Tibial artery (tissue), 4 donors: ENCODE results near the gene ICE2.

ENCODE experiments used
- DNase-seq, 2 donors: peaks; one replicate each; pipeline ENCODE4 v3.0.0-alpha.2; 2019
- H3K27ac ChIP-seq, 2 donors: fragments of 200-600 bp; sonication (generic) in 1 of 2; 1 replicate in 1 of 2; 2 replicates in 1 of 2; pipeline ENCODE4 v1.5.1; 2018 to 2019; ENCODE audit warnings: mild to moderate bottlenecking in 1 of 2
- H3K27me3 ChIP-seq, 2 donors: fragments of 200-600 bp; sonication (generic) in 1 of 2; one replicate each; pipeline versions ENCODE4 v1.5.1 to v1.6.0; 2016 to 2019
- H3K36me3 ChIP-seq, 3 donors: fragments of 200-600 bp; sonication (generic) in 2 of 3; one replicate each; pipeline ENCODE4 v1.5.1; 2016 to 2019; ENCODE audit warnings: mild to moderate bottlenecking in 2 of 3
- H3K4me1 ChIP-seq, 4 donors: fragments of 200-600 bp; sonication (generic) in 2 of 4; 1 replicate in 3 of 4; 2 replicates in 1 of 4; pipeline ENCODE4 v1.5.1; 2016 to 2019
- H3K4me3 ChIP-seq, 2 donors: fragments of 200-600 bp; sonication (generic) in 1 of 2; 1 replicate in 1 of 2; 2 replicates in 1 of 2; pipeline ENCODE4 v1.5.1; 2018 to 2019; ENCODE audit warnings: mild to moderate bottlenecking in 2 of 2
- H3K9me3 ChIP-seq, 3 donors: fragments of 200-600 bp; sonication (generic) in 1 of 3; one replicate each; pipeline ENCODE4 v1.5.1; 2016 to 2019
- CTCF ChIP-seq, 2 experiments: fragments of 200-600 bp in 1 of 2; fragments of 450-650 bp in 1 of 2; IDR thresholded peaks; one replicate each; pipeline ENCODE4 v1.5.1; 2017 to 2019; ENCODE audit warnings: antibody characterized with exemption in 2 of 2, mild to moderate bottlenecking in 1 of 2, moderate library complexity in 1 of 2
- intact Hi-C: fragments of 100-400 bp; cut with DNase I; formaldehyde crosslinking; loops from one replicate; pipeline ENCODE4 v1.15.0; 2023; ENCODE audit warnings: low total_unique reads

ICE2 gene

GRCh38 chr15:60395276-60396011 lies 83.5 kb downstream of the ICE2 start:
- H3K4me1 ChIP-seq = peaks cover 6 to 77% (median 65%) of the 10 kb centered on the region in 4 donors
- H3K9me3 ChIP-seq = no peaks in the 10 kb centered on the region
- intact Hi-C loops = loop anchor here (5.0 kb wide), 1 partner anchor 33 kb away; no protein-coding TSS in a partner anchor
- H3K27me3 ChIP-seq = no peaks in the 10 kb centered on the region
- H3K4me3 ChIP-seq = peak overlapping the region; percentile 96 to 97
- peaks cover 0 to 6% (median 0%) of the 10 kb centered on the region in 3 donors for H3K36me3 ChIP-seq
- DNase-seq = no peak
- no peak for TF ChIP-seq CTCF (IDR thresholded peaks at IDR 0.05)
- peak overlapping the region; percentile 96 to 99 for H3K27ac ChIP-seq

- H3K27me3 ChIP-seq = no peaks in the 10 kb centered on the region
- peak overlapping the region; percentile 4 to 96 for H3K4me3 ChIP-seq
- no peaks in the 10 kb centered on the region for H3K9me3 ChIP-seq
- peaks cover 6 to 83% (median 72%) of the 10 kb centered on the region in 4 donors for H3K4me1 ChIP-seq
- H3K27ac ChIP-seq = peak overlapping the region; percentile 96 to 99
- DNase-seq = no peak
- H3K36me3 ChIP-seq = peaks cover 0 to 6% (median 0%) of the 10 kb centered on the region in 3 donors
- intact Hi-C loops = loop anchor here (5.0 kb wide), 1 partner anchor 32 kb away; no protein-coding TSS in a partner anchor
- TF ChIP-seq CTCF (IDR thresholded peaks at IDR 0.05) = no peak
Measured at GRCh38 chr15:60394689-60395097, 84.2 kb downstream of the ICE2 start.

- Histone ChIP-seq H3K4me3 (peak overlapping the region in 1 of 2 donors; percentile 24), H3K27ac (peak overlapping the region; percentile 96 to 99), H3K27me3 (no peaks in the 10 kb centered on the region), H3K36me3 (peaks cover 0 to 6% (median 0%) of the 10 kb centered on the region in 3 donors), H3K9me3 (no peaks in the 10 kb centered on the region), H3K4me1 (peaks cover 6 to 88% (median 81%) of the 10 kb centered on the region in 4 donors)
- TF ChIP-seq CTCF (IDR thresholded peaks at IDR 0.05) = no peak
- DNase-seq = peak; percentile 84 to 87
- intact Hi-C loops = no loop called here
Measured at GRCh38 chr15:60392986-60393790, 85.8 kb downstream of the ICE2 start.

- Histone ChIP-seq H3K9me3 (no peaks in the 10 kb centered on the region), H3K36me3 (peaks cover 0 to 6% (median 0%) of the 10 kb centered on the region in 3 donors), H3K27ac (peak overlapping the region; percentile 96 to 99), H3K4me3 (peak overlapping the region in 1 of 2 donors; percentile 24), H3K4me1 (peaks cover 6 to 93% (median 83%) of the 10 kb centered on the region in 4 donors), H3K27me3 (no peaks in the 10 kb centered on the region)
- intact Hi-C loops = no loop called here
- DNase-seq = no peak
- no peak for TF ChIP-seq CTCF (IDR thresholded peaks at IDR 0.05)
Measured at GRCh38 chr15:60392601-60392985, 86.3 kb downstream of the ICE2 start.

- DNase-seq = no peak
- no peak for TF ChIP-seq CTCF (IDR thresholded peaks at IDR 0.05)
- Histone ChIP-seq H3K4me1 (peaks cover 6 to 100% (median 83%) of the 10 kb centered on the region in 4 donors), H3K27me3 (no peaks in the 10 kb centered on the region), H3K36me3 (peaks cover 0 to 6% (median 0%) of the 10 kb centered on the region in 3 donors), H3K4me3 (no peak overlapping the region), H3K9me3 (no peaks in the 10 kb centered on the region), H3K27ac (peak overlapping the region; percentile 96 to 99)
- intact Hi-C loops = no loop called here
Measured at GRCh38 chr15:60391722-60392315, 87.1 kb downstream of the ICE2 start.
